Type B pancreatic cell (in vitro differentiated cells): Measurements from ENCODE around the gene PITPNC1. TPM values are rescaled to one million over a fixed set of nuclear protein-coding genes. Genes with fewer than 3 reads are reported as not detected.

Experiments
- DNase-seq: peaks from one replicate; pipeline ENCODE4 v3.0.0; 2021; ENCODE audit warnings: mixed read lengths; ENCODE audit not compliant: unreplicated experiment; ENCODE audit errors: extremely low spot score
- H3K27ac Mint-ChIP-seq: 2 replicates; pipeline ENCODE4 v1.8.0; 2021; ENCODE audit warnings: mild to moderate bottlenecking, mixed read lengths
- H3K27me3 Mint-ChIP-seq: 2 replicates; pipeline ENCODE4 v1.8.0; 2021; ENCODE audit warnings: mixed read lengths
- H3K36me3 Mint-ChIP-seq: 2 replicates; pipeline ENCODE4 v1.8.0; 2021; ENCODE audit warnings: mixed read lengths
- H3K4me1 Mint-ChIP-seq: one replicate; pipeline ENCODE4 v1.8.0; 2021; ENCODE audit warnings: mixed read lengths; ENCODE audit not compliant: unreplicated experiment
- H3K4me3 Mint-ChIP-seq: 2 replicates; pipeline ENCODE4 v1.8.0; 2021; ENCODE audit warnings: mild to moderate bottlenecking, mixed read lengths
- H3K9me3 Mint-ChIP-seq: 2 replicates; pipeline ENCODE4 v1.8.0; 2021; ENCODE audit warnings: mixed read lengths
- total RNA-seq: library from RNA; stranded (reverse); gene quantifications from 2 replicates; pipeline ENCODE4 v1.2.1, GENCODE V29; 2021; ENCODE audit warnings: low replicate concordance
- TF ChIP-seq, protein P1 (sequence below): fragments of 200-600 bp; sonication (generic); conservative IDR thresholded peaks from 2 replicates; pipeline ENCODE4 v1.5.0; 2021; ENCODE audit warnings: antibody characterized with exemption, mild to moderate bottlenecking

The PITPNC1 gene
- total RNA-seq, 1 donor from 2014 or later: 18.7 TPM

DNA sequence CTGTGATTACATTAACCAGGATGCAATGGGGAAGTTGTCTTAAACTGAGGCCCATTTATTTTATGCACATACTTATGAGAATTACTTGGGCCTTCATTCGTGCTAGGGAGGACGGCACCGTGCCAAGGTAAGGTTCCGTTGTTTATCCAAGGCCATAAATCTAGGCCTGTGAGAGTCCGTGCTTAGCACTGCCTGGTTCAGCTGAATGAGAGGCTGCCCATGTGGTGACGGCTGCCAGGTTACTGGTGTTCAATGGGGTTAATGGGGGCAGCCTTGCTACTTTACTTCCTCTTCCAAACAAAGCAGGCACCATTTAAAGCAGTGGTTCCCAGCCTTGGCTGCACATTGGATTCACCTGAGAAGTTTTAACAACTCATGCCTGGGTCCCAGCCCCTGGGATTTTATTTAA is 205.6 kb downstream of the PITPNC1 start:
- Mint-ChIP-seq H3K36me3 (peaks cover 14% of the 10 kb centered on the region), H3K4me1 (peaks cover 9% of the 10 kb centered on the region), H3K27ac (peak overlapping the region; percentile 34), H3K27me3 (no peaks in the 10 kb centered on the region), H3K9me3 (no peaks in the 10 kb centered on the region), H3K4me3 (no peak overlapping the region)
- TF ChIP-seq, protein P1, sequence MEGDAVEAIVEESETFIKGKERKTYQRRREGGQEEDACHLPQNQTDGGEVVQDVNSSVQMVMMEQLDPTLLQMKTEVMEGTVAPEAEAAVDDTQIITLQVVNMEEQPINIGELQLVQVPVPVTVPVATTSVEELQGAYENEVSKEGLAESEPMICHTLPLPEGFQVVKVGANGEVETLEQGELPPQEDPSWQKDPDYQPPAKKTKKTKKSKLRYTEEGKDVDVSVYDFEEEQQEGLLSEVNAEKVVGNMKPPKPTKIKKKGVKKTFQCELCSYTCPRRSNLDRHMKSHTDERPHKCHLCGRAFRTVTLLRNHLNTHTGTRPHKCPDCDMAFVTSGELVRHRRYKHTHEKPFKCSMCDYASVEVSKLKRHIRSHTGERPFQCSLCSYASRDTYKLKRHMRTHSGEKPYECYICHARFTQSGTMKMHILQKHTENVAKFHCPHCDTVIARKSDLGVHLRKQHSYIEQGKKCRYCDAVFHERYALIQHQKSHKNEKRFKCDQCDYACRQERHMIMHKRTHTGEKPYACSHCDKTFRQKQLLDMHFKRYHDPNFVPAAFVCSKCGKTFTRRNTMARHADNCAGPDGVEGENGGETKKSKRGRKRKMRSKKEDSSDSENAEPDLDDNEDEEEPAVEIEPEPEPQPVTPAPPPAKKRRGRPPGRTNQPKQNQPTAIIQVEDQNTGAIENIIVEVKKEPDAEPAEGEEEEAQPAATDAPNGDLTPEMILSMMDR: no peak
- no peak for DNase-seq

DNA sequence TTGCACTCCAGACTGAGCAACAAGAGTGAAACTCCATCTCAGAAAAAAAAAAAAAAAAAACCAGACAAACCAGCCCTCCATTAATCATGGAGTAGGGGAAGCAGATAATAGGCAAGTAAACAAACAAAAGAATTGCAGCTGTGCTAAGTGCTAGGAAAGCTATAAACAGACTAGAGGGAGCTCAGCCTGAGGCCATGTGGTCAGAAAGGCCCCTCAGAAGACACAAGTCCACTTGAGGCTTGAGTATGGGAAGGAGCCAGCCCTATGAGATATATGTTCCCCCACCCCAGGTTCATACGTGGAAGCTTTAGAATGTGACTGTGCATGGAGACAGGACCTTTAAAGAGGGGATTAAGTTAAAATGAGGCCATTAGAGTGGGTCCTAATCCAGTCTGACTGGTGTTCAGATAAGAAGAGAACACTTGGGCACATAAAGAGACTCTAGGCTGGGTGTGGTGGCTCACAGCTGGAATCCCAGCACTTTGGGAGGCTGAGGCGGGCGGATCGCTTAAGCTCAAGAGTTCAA is 208.1 kb downstream of the PITPNC1 start:
- Mint-ChIP-seq H3K36me3 (peaks cover 14% of the 10 kb centered on the region), H3K27me3 (no peaks in the 10 kb centered on the region), H3K9me3 (no peaks in the 10 kb centered on the region), H3K4me3 (no peak overlapping the region), H3K27ac (peak overlapping the region; percentile 83), H3K4me1 (peaks cover 9% of the 10 kb centered on the region)
- DNase-seq: no peak
- TF ChIP-seq, protein P1: no peak

DNA sequence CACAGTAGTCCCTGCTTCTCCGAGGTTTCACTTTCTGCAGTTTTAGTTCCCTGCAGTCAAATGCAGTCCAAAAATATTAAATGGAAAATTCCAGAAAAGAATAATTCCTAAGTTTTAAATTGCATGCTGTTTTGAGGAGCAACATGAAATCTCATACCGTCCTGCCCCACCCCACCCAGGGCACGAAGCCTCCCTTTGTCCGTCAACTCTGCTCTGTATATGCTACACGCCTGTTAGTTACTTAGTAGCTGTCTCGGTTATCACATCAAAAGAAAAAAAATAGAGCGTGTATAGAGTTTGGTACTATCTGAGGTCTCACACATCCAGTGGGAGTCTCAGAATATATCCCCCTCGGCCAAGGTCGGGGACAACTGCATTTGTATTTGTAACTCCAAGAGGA is 211.2 kb downstream of the PITPNC1 start:
- no peak for DNase-seq
- H3K27me3 Mint-ChIP-seq: no peaks in the 10 kb centered on the region
- peaks cover 9% of the 10 kb centered on the region for H3K4me1 Mint-ChIP-seq
- H3K9me3 Mint-ChIP-seq: no peaks in the 10 kb centered on the region
- peaks cover 11% of the 10 kb centered on the region for H3K36me3 Mint-ChIP-seq
- TF ChIP-seq, protein P1: no peak
- H3K4me3 Mint-ChIP-seq: no peak overlapping the region
- no peak overlapping the region for H3K27ac Mint-ChIP-seq

DNA sequence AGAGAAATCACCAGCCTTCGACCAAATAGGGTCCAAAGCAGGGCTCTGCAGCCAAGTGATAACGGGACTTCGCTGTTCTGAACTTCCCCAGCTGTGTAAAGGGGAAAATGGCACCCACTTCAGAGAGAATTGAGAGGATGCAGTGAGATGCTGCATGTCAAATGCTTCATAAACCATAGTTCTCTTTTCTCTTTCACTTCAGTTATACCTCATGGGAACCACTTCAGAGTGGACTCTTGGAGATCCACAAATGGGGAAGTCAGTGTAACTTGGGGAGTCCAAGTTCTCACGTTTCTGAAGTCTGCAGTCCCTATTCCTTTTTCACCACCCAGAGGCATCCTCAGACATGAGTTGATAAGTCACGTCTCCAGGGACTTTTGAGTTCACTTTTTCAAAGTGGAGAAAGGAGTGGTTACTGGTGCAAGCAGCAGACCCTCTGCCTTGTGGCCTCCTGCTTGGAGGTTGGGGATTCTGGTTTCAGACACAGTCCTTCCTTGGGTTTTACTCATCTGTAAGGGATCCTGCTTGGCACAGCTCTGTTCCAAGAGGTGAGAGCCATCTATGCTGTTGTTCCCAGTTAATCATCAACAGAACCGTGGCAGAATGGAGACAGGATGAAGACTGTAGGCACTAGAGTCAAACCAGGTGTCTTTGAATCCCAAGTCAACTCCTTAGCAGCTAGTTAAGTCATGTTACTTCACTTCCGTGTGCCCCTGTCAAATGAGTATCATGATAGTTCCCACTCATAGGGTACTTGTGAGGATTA is 217.2 kb downstream of the PITPNC1 start:
- DNase-seq: no peak
- peak overlapping the region; percentile 58 for H3K27ac Mint-ChIP-seq
- H3K4me3 Mint-ChIP-seq: no peak overlapping the region

DNA sequence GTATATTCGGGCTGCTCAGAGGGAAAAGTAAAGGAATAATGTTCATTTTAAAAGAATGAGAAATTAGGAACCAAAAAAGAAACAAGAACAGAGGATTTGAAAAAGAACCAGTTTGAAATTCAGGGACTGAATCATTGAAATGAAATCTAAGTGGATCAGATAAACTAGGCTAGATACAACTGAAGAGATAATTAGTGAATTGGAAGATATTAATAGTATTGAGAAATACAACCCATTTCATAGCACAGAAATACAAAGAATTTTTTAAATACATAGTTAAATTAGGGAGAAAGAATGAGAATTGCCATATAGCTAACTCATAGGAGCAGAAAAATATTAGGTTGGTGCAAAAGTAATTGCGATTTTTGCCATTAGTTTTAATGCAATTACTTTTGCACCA is 223.3 kb downstream of the PITPNC1 start:
- TF ChIP-seq, protein P1: no peak
- Mint-ChIP-seq H3K27ac (no peak overlapping the region), H3K36me3 (peaks cover 7% of the 10 kb centered on the region), H3K9me3 (peaks cover 7% of the 10 kb centered on the region), H3K4me3 (no peak overlapping the region), H3K4me1 (no peaks in the 10 kb centered on the region), H3K27me3 (no peaks in the 10 kb centered on the region)
- no peak for DNase-seq

More for the DNA sequence above, 217.2 kb downstream of the PITPNC1 start:
- H3K36me3 Mint-ChIP-seq: peaks cover 3% of the 10 kb centered on the region
- TF ChIP-seq, protein P1: no peak
- H3K9me3 Mint-ChIP-seq: peaks cover 3% of the 10 kb centered on the region
- H3K27me3 Mint-ChIP-seq: no peaks in the 10 kb centered on the region
- H3K4me1 Mint-ChIP-seq: no peaks in the 10 kb centered on the region
